GM19238 (cell line): ENCODE data around the gene STAG3.
"Not testable (repeated sequence)": the region's sequence is repeated elsewhere in the genome, so short reads cannot be mapped to it uniquely, and the experiment has no call there.

Experiments used
- DNase-seq: peaks from one replicate; pipeline ENCODE4 v3.0.0; 2011; ENCODE audit warnings: low spot score; ENCODE audit not compliant: insufficient read length

The STAG3 gene

DNA sequence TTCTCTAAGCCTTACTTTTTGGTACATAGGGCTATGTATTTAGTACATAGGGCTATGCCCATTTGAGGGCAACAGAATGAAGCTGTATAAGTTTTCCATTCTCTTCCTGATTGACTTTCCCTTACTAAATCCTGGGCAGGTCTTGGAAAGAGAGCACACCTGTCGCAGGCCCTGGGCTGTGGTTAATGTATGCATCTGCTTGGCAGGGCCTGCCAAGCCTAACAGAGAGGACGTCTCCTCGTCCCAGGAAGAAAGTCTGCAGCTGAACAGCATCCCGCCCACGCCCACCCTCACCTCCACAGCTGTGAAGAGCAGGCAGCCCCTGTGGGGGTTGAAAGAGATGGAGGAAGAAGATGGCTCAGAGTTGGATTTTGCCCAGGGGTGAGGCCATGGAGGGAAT is 33.1 kb downstream of the STAG3 start:
- DNase-seq: no peak

DNA sequence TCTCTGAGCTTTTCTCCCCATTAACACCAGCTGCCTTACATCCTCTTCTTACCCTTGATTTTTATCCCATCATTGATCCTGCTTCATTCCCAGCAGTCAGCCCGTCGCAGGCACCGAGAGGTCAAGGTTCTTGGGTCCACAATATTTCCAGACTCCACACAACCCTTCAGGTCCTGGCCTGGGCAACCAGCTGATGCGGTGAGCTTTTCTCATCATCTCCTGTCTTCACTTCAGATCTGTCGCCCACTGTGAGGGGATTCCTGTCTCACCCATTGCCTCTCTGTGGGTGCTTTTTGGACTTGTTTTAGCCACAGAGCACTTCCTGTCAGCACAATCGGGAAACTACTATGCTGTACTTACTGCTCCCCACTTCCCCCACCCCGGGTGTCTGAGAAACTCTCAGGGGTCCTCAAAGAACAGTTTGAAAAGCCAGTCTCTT is 33.6 kb downstream of the STAG3 start:
- peak; percentile 51 for DNase-seq

DNA sequence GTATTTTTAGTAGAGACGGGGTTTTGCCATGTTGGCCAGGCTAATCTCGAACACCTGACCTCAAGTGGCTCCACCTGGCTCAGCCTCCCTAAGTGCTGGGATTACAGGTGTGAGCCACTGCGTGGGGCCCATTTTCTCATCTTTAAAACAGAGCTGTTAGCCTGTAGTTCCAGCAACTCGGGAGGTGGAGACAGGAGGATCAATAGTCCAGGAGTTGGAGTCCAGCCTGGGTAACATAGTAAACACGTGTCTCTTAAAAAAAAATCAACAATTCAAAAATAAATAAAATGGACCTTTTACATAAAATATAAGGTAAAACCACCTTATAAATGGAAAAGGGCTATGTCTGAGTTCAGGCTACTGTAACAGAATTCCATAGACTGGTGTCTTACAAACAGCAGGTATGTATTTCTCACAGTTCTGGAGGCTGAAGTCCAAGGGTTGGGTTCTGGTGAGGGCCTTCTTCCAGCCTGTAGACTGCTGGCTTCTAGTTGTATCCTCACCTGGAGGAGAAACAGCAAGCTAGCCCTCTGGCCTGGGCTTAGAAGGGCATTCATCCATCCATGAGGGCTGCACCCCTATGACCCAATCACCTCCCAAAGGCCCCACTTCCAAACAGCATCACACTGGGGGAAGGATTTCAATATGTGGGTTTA is 35.0 kb downstream of the STAG3 start:
- no peak for DNase-seq

- DNase-seq: no peak
Measured at GRCh38 chr7:100213672-100214071, 36.0 kb downstream of the STAG3 start.

DNA sequence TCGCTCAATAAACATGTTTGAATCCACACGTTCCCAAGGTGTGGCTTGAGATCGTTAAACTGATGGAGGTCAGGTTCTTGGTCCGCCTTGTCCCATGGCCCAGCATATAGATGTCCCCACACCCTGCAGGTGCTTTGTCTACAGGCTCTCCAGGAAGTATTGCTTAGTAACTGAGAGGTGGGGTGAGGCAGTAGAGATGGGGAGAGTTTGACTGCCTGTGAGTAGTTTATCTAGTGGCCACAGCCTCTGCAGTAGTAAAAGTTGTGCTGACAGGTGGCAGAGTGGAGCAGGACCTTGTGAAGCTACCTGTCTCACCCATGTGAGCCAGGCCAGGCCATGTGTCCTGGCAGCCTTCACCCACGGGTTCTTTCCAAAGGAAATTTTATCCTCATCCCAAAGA is 36.6 kb downstream of the STAG3 start:
- not testable (repeated sequence) for DNase-seq

- DNase-seq: no peak
Measured at GRCh38 chr7:100215895-100216294, 38.2 kb downstream of the STAG3 start.

DNA sequence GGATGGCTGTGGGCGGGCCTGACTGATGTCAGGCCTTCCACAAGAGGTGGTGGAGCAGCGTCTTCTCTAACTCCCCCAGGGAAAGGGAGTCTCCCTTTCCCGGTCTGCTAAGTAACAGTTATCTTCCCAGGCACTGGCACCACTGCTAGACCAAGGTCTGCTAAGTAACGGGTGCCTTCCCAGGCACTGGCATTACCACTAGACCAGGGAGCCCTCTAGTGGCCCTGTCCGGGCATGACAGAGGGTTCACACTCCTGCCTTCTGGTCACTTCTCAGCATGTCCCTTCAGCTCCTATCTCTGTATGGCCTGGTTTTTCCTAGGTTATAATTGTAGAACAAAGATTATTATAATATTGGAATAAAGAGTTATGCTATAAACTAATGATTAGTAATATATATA is 40.2 kb downstream of the STAG3 start:
- not testable (repeated sequence) for DNase-seq

- DNase-seq: no peak
Measured at GRCh38 chr7:100219271-100219737, 41.6 kb downstream of the STAG3 start.

GRCh38 chr7:100219801-100220585 is 42.3 kb downstream of the STAG3 start, which contains the start of gene PVRIG:
PVRIG (plus strand) TSS chr7:100219949; CDS start chr7:100219971, 22 bp downstream.
- DNase-seq: not testable (repeated sequence)

DNA sequence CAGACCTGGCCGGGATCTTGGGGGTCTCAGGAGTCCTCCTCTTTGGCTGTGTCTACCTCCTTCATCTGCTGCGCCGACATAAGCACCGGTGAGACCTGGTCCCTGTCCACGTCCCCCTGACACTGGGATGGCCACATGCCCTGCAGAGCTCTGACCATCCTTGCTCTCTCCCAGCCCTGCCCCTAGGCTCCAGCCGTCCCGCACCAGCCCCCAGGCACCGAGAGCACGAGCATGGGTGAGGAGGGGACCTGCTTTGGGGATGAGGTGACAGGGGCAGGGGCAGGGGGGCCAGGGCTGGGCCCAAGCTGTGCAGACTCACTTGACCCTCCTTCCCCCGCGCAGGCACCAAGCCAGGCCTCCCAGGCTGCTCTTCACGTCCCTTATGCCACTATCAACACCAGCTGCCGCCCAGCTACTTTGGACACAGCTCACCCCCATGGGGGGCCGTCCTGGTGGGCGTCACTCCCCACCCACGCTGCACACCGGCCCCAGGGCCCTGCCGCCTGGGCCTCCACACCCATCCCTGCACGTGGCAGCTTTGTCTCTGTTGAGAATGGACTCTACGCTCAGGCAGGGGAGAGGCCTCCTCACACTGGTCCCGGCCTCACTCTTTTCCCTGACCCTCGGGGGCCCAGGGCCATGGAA is 43.0 kb downstream of the STAG3 start:
- no peak for DNase-seq

DNA sequence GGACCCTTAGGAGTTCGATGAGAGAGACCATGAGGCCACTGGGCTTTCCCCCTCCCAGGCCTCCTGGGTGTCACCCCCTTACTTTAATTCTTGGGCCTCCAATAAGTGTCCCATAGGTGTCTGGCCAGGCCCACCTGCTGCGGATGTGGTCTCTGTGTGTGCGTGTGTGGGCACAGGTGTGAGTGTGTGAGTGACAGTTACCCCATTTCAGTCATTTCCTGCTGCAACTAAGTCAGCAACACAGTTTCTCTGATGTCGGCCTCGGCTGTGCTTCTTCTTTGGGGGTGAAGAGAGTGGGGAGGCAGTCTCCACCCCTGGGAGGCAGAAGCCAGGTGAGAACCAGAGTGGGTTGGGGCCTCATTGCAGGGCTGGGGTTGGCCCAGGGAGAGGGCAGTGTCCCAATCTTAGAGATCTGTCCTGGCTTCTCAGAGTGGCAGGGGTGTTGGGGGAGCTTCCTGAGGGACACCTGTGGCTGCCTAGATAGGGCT is 43.6 kb downstream of the STAG3 start:
- peak; percentile 48 for DNase-seq

GRCh38 chr7:100221767-100222444 is 44.2 kb downstream of the STAG3 start:
- DNase-seq: no peak

DNA sequence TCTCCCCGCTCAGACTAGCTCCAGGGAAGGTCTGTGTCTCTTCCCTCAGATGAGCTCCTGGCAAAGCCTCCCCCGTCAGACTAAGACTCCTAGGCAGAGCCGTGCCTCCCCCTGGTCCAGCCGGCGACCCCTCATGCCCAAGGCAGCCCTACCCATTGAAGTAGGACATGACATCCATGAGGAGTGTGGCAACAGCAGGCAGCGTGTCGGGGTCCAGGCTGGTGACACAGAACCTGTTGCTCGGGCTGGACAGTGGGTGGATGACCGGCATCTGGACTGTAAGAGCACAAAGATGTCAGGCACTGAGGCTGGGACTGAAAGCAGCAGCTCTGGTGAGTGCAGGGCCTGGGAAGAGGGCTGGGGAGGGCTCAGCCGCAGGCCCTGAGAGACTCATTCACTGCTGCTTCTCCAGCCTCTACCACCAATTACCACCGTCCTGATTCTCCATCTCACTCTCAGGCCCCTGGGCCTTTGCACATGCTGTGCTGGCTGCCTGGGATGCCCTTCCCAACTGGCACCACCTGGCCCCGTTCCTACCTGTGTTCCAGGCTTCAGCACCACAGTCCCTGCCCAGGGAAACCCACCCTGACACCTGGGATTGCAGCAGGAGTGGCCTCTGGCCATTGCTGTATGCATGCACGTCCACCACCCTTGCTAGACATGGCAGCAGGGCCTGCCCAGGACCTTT is 44.9 kb downstream of the STAG3 start:
- no peak for DNase-seq

GRCh38 chr7:100223376-100223927 is 45.7 kb downstream of the STAG3 start:
- not testable (repeated sequence) for DNase-seq

DNA sequence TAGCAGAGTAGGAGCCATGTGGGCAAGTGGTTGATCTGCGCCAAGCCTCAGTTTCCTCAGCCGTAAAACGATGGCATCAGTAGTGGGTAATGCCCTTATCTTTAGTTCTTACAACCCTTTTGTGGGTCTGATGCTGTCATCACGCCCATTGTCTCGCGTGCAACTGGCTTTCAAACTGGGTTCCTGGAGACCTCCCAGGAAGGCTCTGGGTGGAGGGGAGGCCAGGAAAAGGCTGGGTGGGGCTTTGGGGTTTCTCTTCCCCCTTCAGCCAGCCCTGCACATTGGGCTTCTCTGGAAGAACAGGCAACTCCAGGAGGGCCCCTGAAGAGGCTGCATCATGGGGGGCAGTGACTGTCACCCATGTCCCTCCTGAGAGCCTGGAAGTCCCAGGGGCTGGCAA is 47.2 kb downstream of the STAG3 start:
- DNase-seq: not testable (repeated sequence)

DNA sequence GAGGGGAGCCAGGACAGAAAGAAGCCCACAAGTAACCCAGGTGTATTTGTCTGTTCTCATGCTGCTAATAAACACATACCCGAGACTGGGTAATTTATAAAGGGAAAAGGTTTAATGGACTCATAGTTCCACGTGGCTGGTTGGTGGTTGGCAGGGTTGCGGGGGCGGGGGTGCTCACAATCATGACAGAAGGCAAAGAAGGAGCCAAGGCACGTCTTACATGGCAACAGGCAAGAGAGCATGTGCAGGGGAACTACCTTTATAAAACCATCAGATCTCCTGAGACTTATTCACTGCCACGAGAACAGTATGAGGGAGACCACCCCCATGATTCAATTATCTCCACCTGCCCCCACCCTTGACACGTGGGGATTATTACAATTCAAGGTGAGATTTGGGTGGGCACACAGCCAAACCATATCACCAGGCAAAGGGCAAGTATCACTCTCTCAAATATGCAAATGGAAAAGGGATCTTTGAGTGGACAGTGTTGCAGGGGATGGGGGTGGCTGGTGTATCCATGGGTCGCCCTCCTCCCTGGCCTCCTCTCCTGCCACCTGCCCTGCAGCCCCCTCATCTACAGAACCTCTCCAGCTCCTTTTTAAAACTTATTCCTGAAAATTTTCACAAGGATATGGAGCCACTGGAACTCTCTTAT is 57.1 kb downstream of the STAG3 start:
- DNase-seq: not testable (repeated sequence)

DNA sequence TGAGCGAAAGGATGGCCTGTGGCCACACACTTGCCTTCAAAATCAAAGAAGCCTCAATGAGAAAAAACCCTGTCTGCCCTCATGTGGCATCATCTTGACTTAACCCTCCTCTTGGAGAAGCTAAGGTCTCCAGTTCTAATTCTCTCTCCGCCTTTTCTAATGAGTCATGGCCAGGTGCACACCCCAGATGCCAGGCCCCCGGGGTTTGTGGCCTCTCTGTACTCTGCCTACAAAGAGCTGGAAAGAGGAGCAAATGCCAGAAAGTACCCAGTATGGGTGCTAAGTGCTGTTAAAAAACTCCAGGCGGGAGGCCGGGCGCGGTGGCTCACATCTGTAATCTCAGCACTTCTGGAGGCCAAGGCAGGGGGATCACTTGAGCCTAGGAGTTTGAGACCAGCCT is 62.3 kb downstream of the STAG3 start:
- not testable (repeated sequence) for DNase-seq

GRCh38 chr7:100243385-100243784 is 65.7 kb downstream of the STAG3 start:
- peak; percentile 37 for DNase-seq

DNA sequence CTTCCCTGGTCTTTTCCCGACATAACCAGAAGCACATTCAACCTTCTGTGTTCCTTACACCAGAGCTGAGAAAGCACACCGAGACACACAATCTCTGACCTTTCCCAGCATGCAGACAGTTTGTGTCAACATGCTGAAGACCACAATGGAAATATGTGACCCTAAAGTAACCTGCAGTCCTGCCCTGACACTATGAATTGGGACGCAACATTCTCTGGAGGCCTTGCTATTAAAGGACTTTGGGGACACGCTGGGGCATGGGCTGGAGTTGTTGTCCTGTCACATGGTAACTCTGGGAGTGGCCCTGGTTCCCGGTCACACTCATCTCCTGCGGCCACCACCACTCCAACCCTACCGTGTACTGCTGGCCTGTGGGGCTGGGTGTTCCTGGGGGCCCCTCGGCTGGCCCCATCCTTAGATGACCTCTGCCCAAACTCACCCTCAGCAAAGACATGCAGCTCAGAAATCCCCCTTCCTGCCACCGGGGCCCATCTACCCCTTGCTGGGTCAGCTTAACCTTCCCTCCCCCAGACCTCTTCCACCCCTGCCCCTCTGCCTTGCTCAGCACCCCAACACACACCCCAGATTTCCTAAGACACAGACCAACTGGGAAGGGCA is 67.4 kb downstream of the STAG3 start:
- DNase-seq: not testable (repeated sequence)
